GM20000 (cell line): ENCODE measurements around the gene COA3.

Experiments
- DNase-seq: peaks from one replicate; pipeline ENCODE4 v3.0.0; 2012; ENCODE audit warnings: low spot score
- TF ChIP-seq, protein P1 (sequence below): IDR thresholded peaks from 2 replicates; pipeline ENCODE4 v1.5.1; 2012; ENCODE audit warnings: mild to moderate bottlenecking, control low read depth; ENCODE audit errors: extremely low read depth, missing control alignments

Gene COA3, protein sequence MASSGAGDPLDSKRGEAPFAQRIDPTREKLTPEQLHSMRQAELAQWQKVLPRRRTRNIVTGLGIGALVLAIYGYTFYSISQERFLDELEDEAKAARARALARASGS

DNA sequence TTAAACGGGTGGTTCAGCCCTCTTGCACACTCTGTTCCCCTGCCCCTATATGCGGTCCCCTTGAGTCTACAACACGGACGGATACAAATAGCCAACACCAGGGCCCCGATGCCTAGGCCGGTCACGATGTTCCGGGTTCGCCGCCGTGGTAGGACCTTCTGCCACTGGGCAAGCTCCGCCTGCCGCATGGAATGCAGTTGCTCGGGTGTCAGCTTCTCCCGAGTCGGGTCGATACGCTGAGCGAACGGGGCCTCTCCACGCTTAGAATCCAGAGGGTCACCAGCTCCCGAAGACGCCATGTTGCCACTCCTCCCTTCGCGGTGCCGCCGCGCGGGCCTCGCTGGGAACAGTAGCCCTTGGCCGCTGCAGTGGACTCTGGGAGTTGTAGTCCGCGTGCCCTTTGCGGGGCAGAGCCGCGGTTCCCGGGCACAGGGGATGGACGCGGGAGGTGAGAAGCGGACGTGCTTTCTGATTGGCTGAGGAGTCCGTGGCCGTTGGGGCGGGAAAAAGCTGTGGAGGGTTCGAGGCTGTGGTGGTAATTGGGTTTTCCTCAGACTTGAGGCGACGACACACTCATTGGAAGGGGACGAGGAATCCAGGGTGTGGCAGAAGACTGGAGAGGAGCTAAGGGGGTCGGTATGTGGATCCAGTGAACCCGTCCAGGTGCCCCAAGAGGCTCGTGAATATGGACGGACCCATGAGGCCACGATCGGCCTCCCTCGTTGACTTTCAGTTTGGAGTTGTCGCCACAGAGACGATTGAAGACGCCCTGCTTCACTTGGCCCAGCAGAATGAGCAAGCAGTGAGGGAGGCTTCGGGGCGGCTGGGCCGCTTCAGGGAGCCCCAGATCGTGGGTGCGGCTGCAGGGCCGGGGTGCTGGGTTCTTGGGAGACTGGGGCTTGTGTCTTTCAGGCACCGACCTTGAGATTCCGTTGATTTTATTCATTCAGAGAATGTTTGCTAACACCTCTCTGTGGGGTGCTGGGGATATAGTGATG, at the start of gene COA3, which contains the start of gene CNTD1:
Gene COA3 (minus strand): TSS at position 322 of the 998 bp plus-strand sequence. CDS start 23 bp downstream, at position 299.
Gene CNTD1 (plus strand): TSS at position 479 of the 998 bp plus-strand sequence. CDS start 207 bp downstream, at position 686.
- TF ChIP-seq, protein P1, sequence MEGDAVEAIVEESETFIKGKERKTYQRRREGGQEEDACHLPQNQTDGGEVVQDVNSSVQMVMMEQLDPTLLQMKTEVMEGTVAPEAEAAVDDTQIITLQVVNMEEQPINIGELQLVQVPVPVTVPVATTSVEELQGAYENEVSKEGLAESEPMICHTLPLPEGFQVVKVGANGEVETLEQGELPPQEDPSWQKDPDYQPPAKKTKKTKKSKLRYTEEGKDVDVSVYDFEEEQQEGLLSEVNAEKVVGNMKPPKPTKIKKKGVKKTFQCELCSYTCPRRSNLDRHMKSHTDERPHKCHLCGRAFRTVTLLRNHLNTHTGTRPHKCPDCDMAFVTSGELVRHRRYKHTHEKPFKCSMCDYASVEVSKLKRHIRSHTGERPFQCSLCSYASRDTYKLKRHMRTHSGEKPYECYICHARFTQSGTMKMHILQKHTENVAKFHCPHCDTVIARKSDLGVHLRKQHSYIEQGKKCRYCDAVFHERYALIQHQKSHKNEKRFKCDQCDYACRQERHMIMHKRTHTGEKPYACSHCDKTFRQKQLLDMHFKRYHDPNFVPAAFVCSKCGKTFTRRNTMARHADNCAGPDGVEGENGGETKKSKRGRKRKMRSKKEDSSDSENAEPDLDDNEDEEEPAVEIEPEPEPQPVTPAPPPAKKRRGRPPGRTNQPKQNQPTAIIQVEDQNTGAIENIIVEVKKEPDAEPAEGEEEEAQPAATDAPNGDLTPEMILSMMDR: no peak
- peak; percentile 91 for DNase-seq

DNA sequence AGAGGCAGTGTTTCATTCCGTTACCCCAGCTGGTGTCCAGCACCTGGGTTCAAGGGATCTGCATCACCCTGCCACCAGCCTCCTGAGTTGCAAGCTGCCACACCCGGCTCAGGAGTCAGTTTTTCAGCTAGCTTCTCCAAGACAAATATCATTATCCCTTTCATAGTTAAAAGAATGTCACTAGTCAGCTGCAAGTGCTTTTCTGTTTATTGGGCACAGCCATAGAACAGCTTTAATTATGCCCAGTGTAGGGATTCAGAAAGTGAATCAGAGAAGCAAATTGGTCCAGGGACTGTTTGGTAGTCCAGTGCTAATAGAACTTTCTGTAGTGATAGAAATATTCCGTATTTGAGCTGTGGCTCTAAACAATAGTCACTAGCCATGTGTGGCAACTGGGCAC, 49.6 kb upstream of the COA3 start:
- DNase-seq: no peak
- TF ChIP-seq, protein P1: no peak

DNA sequence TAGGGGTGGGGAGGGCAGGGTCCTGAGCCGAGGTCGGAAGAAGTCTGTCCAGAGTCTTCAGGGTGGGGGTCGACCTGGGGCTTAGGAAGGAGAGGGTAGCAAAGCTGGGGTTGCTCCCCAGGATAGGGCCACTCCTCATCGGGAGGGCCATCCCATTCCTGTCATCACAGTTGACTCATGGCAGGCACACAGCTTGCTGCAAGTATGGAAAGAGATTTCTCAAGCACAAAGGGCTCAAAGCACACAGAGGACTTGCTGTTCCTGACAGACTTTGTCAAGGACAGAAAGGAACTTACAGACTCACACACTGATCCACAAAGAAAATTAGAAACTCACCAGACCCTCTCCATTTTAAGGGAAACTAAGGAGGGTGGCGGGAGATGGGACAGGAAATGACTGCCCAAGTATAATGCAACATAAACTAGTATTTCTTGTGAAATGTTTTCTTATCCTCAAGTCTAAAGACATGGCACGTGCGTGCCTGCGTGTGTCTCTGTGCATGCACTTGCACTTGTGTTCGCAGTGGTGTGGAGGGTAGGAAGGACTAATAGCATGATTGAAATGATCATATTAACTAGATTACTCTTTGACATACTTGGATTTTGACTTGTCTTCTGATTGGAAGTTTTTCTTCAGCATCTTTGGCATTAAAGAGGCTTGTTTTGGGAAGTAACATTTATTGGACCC, 48.2 kb upstream of the COA3 start:
- TF ChIP-seq, protein P1: no peak
- no peak for DNase-seq

DNA sequence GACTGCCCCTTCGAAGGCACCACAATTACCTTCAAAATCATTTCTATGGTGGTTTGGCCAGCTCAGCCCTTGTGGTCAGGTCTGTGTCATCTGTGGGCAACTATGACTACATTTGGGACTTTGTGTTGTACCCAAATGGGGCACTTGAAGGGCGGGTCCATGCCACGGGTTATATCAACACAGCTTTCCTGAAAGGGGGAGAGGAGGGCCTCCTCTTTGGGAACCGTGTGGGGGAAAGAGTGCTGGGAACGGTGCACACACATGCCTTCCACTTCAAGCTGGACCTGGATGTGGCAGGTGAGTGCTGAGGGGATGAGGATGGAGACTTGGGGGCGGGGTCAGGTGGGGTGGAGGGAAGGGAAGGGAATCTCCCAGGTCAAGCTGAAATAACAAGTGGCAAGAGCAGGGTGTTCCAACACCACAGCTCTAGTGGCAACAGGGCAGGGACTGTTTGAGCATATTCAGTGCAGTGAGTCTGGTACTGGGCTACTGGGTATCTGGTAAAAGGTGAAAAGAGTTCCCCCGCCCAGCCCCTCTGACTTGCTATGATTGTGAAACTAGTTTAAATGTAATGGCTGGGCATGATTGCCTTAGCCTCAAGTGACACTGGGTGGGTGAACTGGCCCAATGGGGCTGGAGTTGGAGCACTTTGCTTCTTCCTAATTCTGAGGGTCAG, 47.6 kb upstream of the COA3 start:
- TF ChIP-seq, protein P1: no peak
- no peak for DNase-seq

DNA sequence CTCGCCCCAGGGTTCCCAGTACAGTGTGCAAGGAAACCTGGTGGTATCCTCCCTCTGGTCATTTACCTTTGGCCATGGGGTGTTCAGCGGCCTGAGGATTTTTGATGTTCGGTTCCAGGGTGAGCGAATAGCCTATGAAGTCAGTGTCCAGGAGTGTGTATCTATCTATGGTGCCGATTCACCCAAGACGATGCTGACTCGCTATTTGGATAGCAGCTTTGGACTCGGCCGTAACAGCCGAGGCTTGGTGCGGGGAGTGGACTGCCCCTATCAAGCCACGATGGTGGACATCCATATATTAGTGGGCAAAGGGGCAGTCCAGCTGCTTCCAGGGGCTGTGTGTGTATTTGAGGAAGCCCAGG, 47.0 kb upstream of the COA3 start:
- DNase-seq: no peak
- TF ChIP-seq, protein P1: no peak

DNA sequence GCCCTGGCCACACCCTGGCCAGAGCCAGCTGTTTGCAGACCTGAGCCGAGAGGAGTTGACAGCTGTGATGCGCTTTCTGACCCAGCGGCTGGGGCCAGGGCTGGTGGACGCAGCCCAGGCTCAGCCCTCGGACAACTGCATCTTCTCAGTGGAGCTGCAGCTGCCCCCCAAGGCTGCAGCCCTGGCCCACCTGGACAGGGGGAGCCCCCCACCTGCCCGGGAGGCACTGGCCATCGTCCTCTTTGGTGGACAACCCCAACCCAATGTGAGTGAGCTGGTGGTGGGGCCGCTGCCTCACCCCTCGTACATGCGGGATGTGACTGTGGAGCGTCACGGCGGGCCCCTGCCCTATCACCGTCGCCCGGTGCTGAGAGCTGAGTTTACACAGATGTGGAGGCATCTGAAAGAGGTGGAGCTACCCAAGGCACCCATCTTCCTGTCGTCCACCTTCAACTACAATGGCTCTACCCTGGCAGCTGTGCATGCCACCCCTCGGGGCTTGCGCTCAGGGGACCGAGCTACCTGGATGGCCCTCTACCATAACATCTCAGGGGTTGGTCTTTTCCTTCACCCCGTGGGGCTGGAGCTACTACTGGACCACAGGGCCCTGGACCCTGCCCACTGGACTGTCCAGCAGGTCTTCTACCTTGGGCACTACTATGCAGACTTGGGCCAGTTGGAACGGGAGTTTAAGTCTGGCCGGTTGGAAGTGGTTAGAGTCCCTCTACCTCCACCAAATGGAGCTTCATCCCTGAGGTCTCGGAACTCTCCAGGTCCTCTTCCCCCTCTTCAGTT, 46.5 kb upstream of the COA3 start:
- no peak for DNase-seq
- TF ChIP-seq, protein P1: no peak
